Measurements from ENCODE around the gene SLC49A3. TPM values are rescaled to one million over a fixed set of nuclear protein-coding genes. Genes with fewer than 3 reads are reported as not detected.

Gene SLC49A3
- total RNA-seq, 1 experiment from 2014 or later = 0.20 TPM

DNA sequence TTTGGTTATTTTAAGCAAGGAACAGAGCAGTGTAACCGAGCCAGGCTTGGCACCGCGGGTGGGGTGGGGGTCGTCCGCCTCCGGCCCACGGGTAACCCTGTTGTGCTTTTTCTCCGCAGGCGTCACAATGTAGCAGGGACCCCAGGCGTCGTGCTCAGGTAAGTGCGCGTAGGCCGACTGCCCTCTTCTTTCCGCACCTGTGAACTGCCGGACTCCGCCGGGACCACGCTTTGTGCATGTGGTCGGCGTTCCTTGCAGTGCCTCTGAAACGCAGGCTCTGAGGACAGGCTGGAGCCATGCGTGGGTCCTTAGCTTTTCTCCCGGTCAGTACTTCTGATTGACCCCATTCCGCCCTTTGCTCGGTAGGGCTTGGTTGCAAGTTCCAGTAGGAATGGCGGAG lies 41.6 kb upstream of the SLC49A3 start:
- Mint-ChIP-seq H3K4me1 (ENCODE audit: low read depth, unreplicated experiment) (peaks cover 9% of the 10 kb centered on the region), H3K27me3 (ENCODE audit: insufficient read depth, unreplicated experiment) (no peaks in the 10 kb centered on the region), H3K9me3 (ENCODE audit: unreplicated experiment) (no peaks in the 10 kb centered on the region), H3K4me3 (ENCODE audit: unreplicated experiment) (no peak overlapping the region), H3K36me3 (ENCODE audit: insufficient read depth, unreplicated experiment) (peaks cover 49% of the 10 kb centered on the region), H3K27ac (ENCODE audit: unreplicated experiment) (no peak overlapping the region)
- no TSS peak for BruUV-seq (replicated peaks)
- CTCF ChIA-PET = no interaction called here
- POLR2A ChIA-PET = no interaction called here
- no peaks in the 10 kb centered on the region for H3K4me1 ChIP-seq
- TF ChIP-seq, protein P1, sequence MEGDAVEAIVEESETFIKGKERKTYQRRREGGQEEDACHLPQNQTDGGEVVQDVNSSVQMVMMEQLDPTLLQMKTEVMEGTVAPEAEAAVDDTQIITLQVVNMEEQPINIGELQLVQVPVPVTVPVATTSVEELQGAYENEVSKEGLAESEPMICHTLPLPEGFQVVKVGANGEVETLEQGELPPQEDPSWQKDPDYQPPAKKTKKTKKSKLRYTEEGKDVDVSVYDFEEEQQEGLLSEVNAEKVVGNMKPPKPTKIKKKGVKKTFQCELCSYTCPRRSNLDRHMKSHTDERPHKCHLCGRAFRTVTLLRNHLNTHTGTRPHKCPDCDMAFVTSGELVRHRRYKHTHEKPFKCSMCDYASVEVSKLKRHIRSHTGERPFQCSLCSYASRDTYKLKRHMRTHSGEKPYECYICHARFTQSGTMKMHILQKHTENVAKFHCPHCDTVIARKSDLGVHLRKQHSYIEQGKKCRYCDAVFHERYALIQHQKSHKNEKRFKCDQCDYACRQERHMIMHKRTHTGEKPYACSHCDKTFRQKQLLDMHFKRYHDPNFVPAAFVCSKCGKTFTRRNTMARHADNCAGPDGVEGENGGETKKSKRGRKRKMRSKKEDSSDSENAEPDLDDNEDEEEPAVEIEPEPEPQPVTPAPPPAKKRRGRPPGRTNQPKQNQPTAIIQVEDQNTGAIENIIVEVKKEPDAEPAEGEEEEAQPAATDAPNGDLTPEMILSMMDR (IDR thresholded peaks at IDR 0.05; ENCODE audit: insufficient read depth in 1 of 2, low read depth in 1 of 2, low read length in 1 of 2, severe bottlenecking in 1 of 2, unreplicated experiment in 1 of 2) = no peak
- peaks cover 2% of the 10 kb centered on the region; the same call in 1 of the 2 replicates for H3K36me3 ChIP-seq (ENCODE audit: control insufficient read depth, insufficient read depth, low read length)
- H3K4me3 ChIP-seq (ENCODE audit: low read depth, low read length) = no peak overlapping the region
- DNase-seq = no peak
- H3K9me3 ChIP-seq = no peaks in the 10 kb centered on the region
- no peaks in the 10 kb centered on the region for H3K27me3 ChIP-seq (replicated peaks; ENCODE audit: control insufficient read depth, insufficient read depth, low read length)
- intact Hi-C loops (cut with micrococcal nuclease; ENCODE audit: unreplicated experiment) = no loop called here

DNA sequence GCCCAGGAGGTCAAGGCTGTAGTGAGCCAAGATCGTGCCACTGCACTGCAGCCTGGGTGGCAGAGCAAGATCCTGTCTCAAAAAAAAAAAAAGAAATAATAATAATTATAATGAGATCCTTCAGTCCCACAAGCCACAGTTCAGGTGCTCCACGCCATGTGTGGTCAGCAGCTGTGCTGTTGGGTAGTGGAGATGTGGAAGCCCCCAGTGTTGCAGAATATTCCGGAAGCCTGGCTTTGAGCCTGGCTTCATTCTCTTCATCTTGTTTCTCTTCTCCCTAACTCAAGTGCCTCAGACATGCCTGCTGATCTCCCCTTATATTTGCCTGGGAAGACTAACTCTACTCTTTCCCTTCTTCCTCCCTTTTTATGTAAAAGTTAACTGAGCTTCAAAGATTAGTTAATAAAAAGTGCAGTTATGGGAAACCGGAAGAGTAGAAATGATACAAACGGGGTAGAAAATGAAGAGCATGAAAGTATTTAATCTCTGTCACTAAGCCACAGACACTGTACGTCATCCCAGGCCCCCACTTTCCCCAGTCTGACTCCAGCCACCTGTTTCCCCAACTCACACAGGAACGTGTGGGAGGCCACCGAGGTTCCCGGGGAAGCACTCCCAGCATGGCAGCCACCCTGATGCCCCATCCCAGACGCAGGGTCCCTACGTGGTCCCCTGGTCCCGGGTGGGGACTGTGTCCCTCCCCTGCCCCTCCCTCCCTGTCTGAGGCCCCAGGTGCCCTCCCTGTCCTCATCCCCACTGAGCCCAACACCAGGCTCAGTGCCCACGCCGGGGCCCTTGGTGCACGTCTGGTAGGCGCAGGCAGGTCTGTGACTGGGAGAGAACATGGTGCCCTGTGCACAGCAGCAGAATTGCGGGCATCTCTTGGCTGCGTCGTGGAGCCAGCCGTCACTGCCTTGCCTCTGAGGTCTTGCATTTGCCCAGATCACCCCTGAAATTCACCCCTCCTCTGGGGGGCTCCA lies 40.7 kb upstream of the SLC49A3 start:
- H3K4me3 Mint-ChIP-seq (ENCODE audit: unreplicated experiment) = no peak overlapping the region
- H3K36me3 ChIP-seq (ENCODE audit: control insufficient read depth, insufficient read depth, low read length) = peaks cover 2% of the 10 kb centered on the region; the same call in 1 of the 2 replicates
- no peaks in the 10 kb centered on the region for H3K4me1 ChIP-seq
- H3K4me3 ChIP-seq (ENCODE audit: low read depth, low read length) = no peak overlapping the region
- intact Hi-C loops (cut with micrococcal nuclease; ENCODE audit: unreplicated experiment) = no loop called here
- peaks cover 41% of the 10 kb centered on the region for H3K36me3 Mint-ChIP-seq (ENCODE audit: insufficient read depth, unreplicated experiment)
- H3K4me1 Mint-ChIP-seq (ENCODE audit: low read depth, unreplicated experiment) = peaks cover 9% of the 10 kb centered on the region
- ChIA-PET CTCF (no interaction called here), POLR2A (no interaction called here)
- H3K27me3 Mint-ChIP-seq (ENCODE audit: insufficient read depth, unreplicated experiment) = no peaks in the 10 kb centered on the region
- TF ChIP-seq, protein P1 (IDR thresholded peaks at IDR 0.05; ENCODE audit: insufficient read depth in 1 of 2, low read depth in 1 of 2, low read length in 1 of 2, severe bottlenecking in 1 of 2, unreplicated experiment in 1 of 2) = no peak
- H3K27me3 ChIP-seq (replicated peaks; ENCODE audit: control insufficient read depth, insufficient read depth, low read length) = no peaks in the 10 kb centered on the region
- no peaks in the 10 kb centered on the region for H3K9me3 Mint-ChIP-seq (ENCODE audit: unreplicated experiment)
- no peak overlapping the region for H3K27ac Mint-ChIP-seq (ENCODE audit: unreplicated experiment)
- DNase-seq = no peak
- no TSS peak for BruUV-seq (replicated peaks)
- H3K9me3 ChIP-seq = no peaks in the 10 kb centered on the region

DNA sequence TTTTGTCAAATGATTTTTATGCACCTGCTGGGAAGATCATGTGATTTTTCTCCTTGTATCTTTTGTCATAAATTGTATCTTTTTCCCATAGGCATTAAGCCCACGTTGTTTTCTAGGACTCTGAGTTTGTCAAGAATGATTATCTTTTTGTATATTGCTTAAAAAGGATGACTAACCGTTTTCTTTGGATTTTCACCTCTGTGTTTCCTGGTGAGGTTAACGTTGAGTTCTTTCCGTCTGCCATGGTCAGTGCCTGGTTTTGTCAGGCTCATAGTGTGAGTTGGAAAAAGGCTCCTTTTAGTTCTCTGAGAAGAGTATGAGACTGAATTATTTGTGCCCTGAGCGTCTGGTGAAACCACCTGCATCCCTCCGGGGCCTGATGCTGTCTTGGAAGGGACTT lies 38.6 kb upstream of the SLC49A3 start:
- no peak for DNase-seq
- Mint-ChIP-seq H3K4me1 (ENCODE audit: low read depth, unreplicated experiment) (peaks cover 9% of the 10 kb centered on the region), H3K27me3 (ENCODE audit: insufficient read depth, unreplicated experiment) (no peaks in the 10 kb centered on the region), H3K4me3 (ENCODE audit: unreplicated experiment) (no peak overlapping the region), H3K27ac (ENCODE audit: unreplicated experiment) (no peak overlapping the region), H3K9me3 (ENCODE audit: unreplicated experiment) (no peaks in the 10 kb centered on the region), H3K36me3 (ENCODE audit: insufficient read depth, unreplicated experiment) (peaks cover 32% of the 10 kb centered on the region)
- H3K27me3 ChIP-seq (replicated peaks; ENCODE audit: control insufficient read depth, insufficient read depth, low read length) = no peaks in the 10 kb centered on the region
- no TSS peak for BruUV-seq (replicated peaks)
- no peaks in the 10 kb centered on the region for H3K9me3 ChIP-seq
- CTCF ChIA-PET = no interaction called here
- intact Hi-C loops (cut with micrococcal nuclease; ENCODE audit: unreplicated experiment) = no loop called here
- no peak overlapping the region for H3K4me3 ChIP-seq (ENCODE audit: low read depth, low read length)
- POLR2A ChIA-PET = no interaction called here
- no peaks in the 10 kb centered on the region for H3K4me1 ChIP-seq
- TF ChIP-seq, protein P1 (IDR thresholded peaks at IDR 0.05; ENCODE audit: insufficient read depth in 1 of 2, low read depth in 1 of 2, low read length in 1 of 2, severe bottlenecking in 1 of 2, unreplicated experiment in 1 of 2) = no peak
- peaks cover 2% of the 10 kb centered on the region; the same call in 1 of the 2 replicates for H3K36me3 ChIP-seq (ENCODE audit: control insufficient read depth, insufficient read depth, low read length)
